HepG2 (cell line): ENCODE data around the gene WSCD2. TPM values are rescaled to one million over a fixed set of nuclear protein-coding genes. Genes with fewer than 3 reads are reported as not detected.

Experiments
- ATAC-seq: fragments of 200-7000 bp; cut with Tn5 transposase; 3 replicates; pipeline ENCODE4 v1.9.1; 2020; ENCODE audit warnings: mild to moderate bottlenecking, moderate library complexity
- BruUV-seq: library from RNA; stranded (reverse); fragments of 400-500 nt; replicated peaks from 2 replicates; lab custom pipeline; 2021; lab: Mats Ljungman, UMichigan
- CTCF ChIA-PET: fragments of 300-600 bp; formaldehyde crosslinking; extraction: SDS; loops from one replicate; lab custom pipeline; 2021; ENCODE audit warnings: low total read pairs, inconsistent platforms, low intra/inter-chr PET ratio; lab: Yijun Ruan, JAX
- POLR2A ChIA-PET: fragments of 350-600 bp; sonication (Branson Sonifier 250); formaldehyde crosslinking; loops from one replicate; lab custom pipeline; 2020; ENCODE audit warnings: antibody characterized with exemption, inconsistent platforms; lab: Yijun Ruan, JAX
- DNase-seq: peaks from one replicate; pipeline ENCODE4 v3.0.0-alpha.2; 2015; ENCODE audit warnings: low spot score
- FAIRE-seq: peaks from 3 replicates; lab custom pipeline; 2011; peaks lifted over from hg19 to GRCh38; lab: Jason Lieb, UNC
- H2AFZ ChIP-seq: one replicate; pipeline ENCODE4 v1.6.1; 2011; ENCODE audit warnings: low read length, inconsistent platforms
- H3K27ac ChIP-seq: fragments of 300-600 bp; 3 replicates; pipeline ENCODE4 v1.8.0; 2011; ENCODE audit warnings: mixed run types, mild to moderate bottlenecking, mixed read lengths, low read length, inconsistent platforms; ENCODE audit not compliant: insufficient read depth; ENCODE audit errors: extremely low read length
- H3K27me3 ChIP-seq, 2 experiments: fragments of 200-600 bp in 1 of 2; 2 replicates in 1 of 2; 3 replicates in 1 of 2; pipeline versions ENCODE4 v1.6.0 to v1.8.0; 2011; ENCODE audit warnings: low read length in 2 of 2, mild to moderate bottlenecking in 2 of 2, moderate library complexity in 2 of 2, inconsistent platforms in 1 of 2; ENCODE audit not compliant: insufficient read depth in 2 of 2, control insufficient read depth in 1 of 2
- H3K36me3 ChIP-seq, 2 experiments: fragments of 200-600 bp in 1 of 2; replicated peaks in 1 of 2; 2 replicates in 1 of 2; 3 replicates in 1 of 2; pipeline versions ENCODE4 v1.5.1 to v1.8.0; 2011; ENCODE audit warnings: low read length in 2 of 2, inconsistent platforms in 1 of 2; ENCODE audit not compliant: insufficient read depth in 2 of 2, control insufficient read depth in 1 of 2
- H3K4me1 ChIP-seq: 2 replicates; pipeline ENCODE4 v1.5.1; 2012; ENCODE audit warnings: low read length, inconsistent platforms; ENCODE audit not compliant: insufficient read depth
- H3K4me2 ChIP-seq: 2 replicates; pipeline ENCODE4 v1.6.0; 2011; ENCODE audit warnings: low read depth, low read length, inconsistent platforms
- H3K4me3 ChIP-seq, 3 experiments: fragments of 200-600 bp in 1 of 3; sonication (generic), shearing (Covaris generic) in 1 of 3; replicated peaks in 1 of 3; 2 replicates each; pipeline ENCODE4 v1.5.1; 2011 to 2016; ENCODE audit warnings: low read length in 3 of 3, inconsistent platforms in 2 of 3, low read depth in 2 of 3, mild to moderate bottlenecking in 2 of 3, control low read depth in 1 of 3, mixed read lengths in 1 of 3; ENCODE audit not compliant: insufficient read depth in 1 of 3
- H3K79me2 ChIP-seq: one replicate; pipeline ENCODE4 v1.6.1; 2011; ENCODE audit warnings: low read length, inconsistent platforms; ENCODE audit not compliant: insufficient read depth
- H3K9ac ChIP-seq: 2 replicates; pipeline ENCODE4 v1.6.0; 2011; ENCODE audit warnings: mild to moderate bottlenecking, low read depth, low read length, inconsistent platforms; ENCODE audit not compliant: insufficient read depth
- H3K9me3 ChIP-seq: 2 replicates; pipeline ENCODE4 v1.5.1; 2012; ENCODE audit warnings: mild to moderate bottlenecking, low read length
- H4K20me1 ChIP-seq: 2 replicates; pipeline ENCODE4 v1.6.0; 2011; ENCODE audit warnings: inconsistent platforms, mild to moderate bottlenecking, low read length, moderate library complexity; ENCODE audit not compliant: insufficient read depth
- CREB1 ChIP-seq, 2 experiments: fragments of 450-650 bp in 1 of 2; IDR thresholded peaks; 2 replicates each; pipeline ENCODE4 v1.6.1; 2016 to 2017; ENCODE audit warnings: control low read depth in 1 of 2, mild to moderate bottlenecking in 1 of 2, missing compliant biosample characterization in 1 of 2, missing genetic modification characterization in 1 of 2
- NPAS2 ChIP-seq: sonication (generic); formaldehyde crosslinking; IDR thresholded peaks from 2 replicates; pipeline ENCODE4 v1.8.0; 2022; ENCODE audit warnings: mild to moderate bottlenecking, missing genetic modification reagents, borderline replicate concordance
- RBFOX2 ChIP-seq: fragments of 200-400 bp; formaldehyde crosslinking; IDR thresholded peaks from 2 replicates; pipeline ENCODE4 v1.6.1; 2017; ENCODE audit warnings: low read depth, mild to moderate bottlenecking, low read length
- SP5 ChIP-seq: IDR thresholded peaks from 2 replicates; pipeline ENCODE4 v1.6.1; 2016; ENCODE audit warnings: low read depth, borderline replicate concordance
- ZFP36L2 ChIP-seq: sonication (generic); formaldehyde crosslinking; IDR thresholded peaks from 2 replicates; pipeline ENCODE4 v1.4.0; 2020; ENCODE audit warnings: missing genetic modification reagents
- ZHX2 ChIP-seq, 2 experiments: sonication (generic) in 1 of 2; formaldehyde crosslinking in 1 of 2; IDR thresholded peaks; 2 replicates each; pipeline versions ENCODE4 v1.6.1 to v1.9.0; 2014 to 2022; ENCODE audit warnings: antibody characterized with exemption in 1 of 2, borderline replicate concordance in 1 of 2, inconsistent platforms in 1 of 2, low read depth in 1 of 2, missing genetic modification reagents in 1 of 2
- ZNF501 ChIP-seq: sonication (generic); formaldehyde crosslinking; IDR thresholded peaks from 2 replicates; pipeline ENCODE4 v1.5.1; 2020; ENCODE audit warnings: mild to moderate bottlenecking, moderate library complexity, missing genetic modification reagents
- WGBS: methylation state at CpG from one replicate; pipeline ENCODE4 v1.1.6; 2017; ENCODE audit warnings: low lambda C conversion rate; 5-methylcytosine and 5-hydroxymethylcytosine counted together
- in situ Hi-C: cut with HindIII; loops from 2 replicates; pipeline ENCODE4 v1.10.0; 2017; ENCODE audit warnings: low pct_unique_long_range_greater_than_20kb; ENCODE audit not compliant: extremely low pct_ligation_motif_present
- intact Hi-C: fragments of 100-400 bp; cut with micrococcal nuclease; formaldehyde crosslinking; loops from one replicate; pipeline ENCODE4 v1.10.0; 2022; ENCODE audit not compliant: unreplicated experiment
- polyA plus RNA-seq, 8 experiments: library from polyadenylated mRNA; depleted of rRNA in 3 of 8; stranded (reverse) in 7 of 8; unstranded in 1 of 8; fragments of >200 nt; fragmentation: Illumina TruSeq in 4 of 8; extraction: Trizol in 4 of 8; gene quantifications; 2 replicates each; pipeline versions ENCODE4 v1.2.1 to v1.2.3, GENCODE V29; 2011 to 2016; ENCODE audit warnings: low read depth in 4 of 8, missing spikeins in 1 of 8, mixed read lengths in 1 of 8; ENCODE audit not compliant: insufficient read depth in 1 of 8
- total RNA-seq, 5 experiments: library from RNA; depleted of rRNA; stranded (reverse); fragments of >200 nt; fragmentation: Illumina TruSeq; extraction: Trizol; gene quantifications; 2 replicates each; pipeline ENCODE4 v1.2.3, GENCODE V29; 2016; ENCODE audit warnings: low read depth in 1 of 5
- TF ChIP-seq, protein P1 (sequence below): sonication (generic); formaldehyde crosslinking; IDR thresholded peaks from 2 replicates; pipeline ENCODE4 v1.4.0; 2020; ENCODE audit warnings: missing genetic modification reagents

WSCD2 gene
- total and polyA plus RNA-seq, 2 of the 13 experiments (the other 11 are each of a cell fraction or from before 2014, with no cell fraction given) = not detected

DNA sequence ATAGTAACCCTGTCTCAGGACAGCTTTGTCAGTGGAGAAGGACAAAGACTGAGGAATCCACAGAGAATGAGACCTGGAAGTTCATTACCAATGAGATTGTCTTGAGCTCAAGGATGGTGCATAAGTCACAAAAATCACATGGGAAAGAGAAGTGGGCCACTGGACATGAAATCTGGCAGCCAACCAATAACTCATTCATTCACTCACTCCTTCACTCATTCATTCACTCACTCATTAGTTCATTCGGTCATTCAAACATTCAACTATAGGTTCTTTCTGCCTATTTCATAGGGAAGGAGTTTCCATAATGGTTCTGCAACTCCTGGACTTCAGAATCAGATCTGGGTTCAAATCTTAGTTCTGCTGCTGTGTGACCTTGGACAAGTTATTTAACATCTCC is 18.2 kb upstream of the WSCD2 start:
- H3K36me3 ChIP-seq = no peaks in the 10 kb centered on the region
- TF ChIP-seq NPAS2 (CRISPR knock-in tag) (no peak), RBFOX2 (no peak), ZNF501 (no peak), ZFP36L2 (CRISPR knock-in tag) (no peak), CREB1 (IDR thresholded peaks at IDR 0.05) (no peak), CREB1 (CRISPR knock-in tag; IDR thresholded peaks at IDR 0.05) (no peak), SP5 (CRISPR knock-in tag) (no peak), ZHX2 (IDR thresholded peaks at IDR 0.05; ENCODE audit: low read depth) (no peak), ZHX2 (CRISPR knock-in tag; IDR thresholded peaks at IDR 0.05; ENCODE audit: borderline replicate concordance) (no peak)
- TF ChIP-seq, protein P1, sequence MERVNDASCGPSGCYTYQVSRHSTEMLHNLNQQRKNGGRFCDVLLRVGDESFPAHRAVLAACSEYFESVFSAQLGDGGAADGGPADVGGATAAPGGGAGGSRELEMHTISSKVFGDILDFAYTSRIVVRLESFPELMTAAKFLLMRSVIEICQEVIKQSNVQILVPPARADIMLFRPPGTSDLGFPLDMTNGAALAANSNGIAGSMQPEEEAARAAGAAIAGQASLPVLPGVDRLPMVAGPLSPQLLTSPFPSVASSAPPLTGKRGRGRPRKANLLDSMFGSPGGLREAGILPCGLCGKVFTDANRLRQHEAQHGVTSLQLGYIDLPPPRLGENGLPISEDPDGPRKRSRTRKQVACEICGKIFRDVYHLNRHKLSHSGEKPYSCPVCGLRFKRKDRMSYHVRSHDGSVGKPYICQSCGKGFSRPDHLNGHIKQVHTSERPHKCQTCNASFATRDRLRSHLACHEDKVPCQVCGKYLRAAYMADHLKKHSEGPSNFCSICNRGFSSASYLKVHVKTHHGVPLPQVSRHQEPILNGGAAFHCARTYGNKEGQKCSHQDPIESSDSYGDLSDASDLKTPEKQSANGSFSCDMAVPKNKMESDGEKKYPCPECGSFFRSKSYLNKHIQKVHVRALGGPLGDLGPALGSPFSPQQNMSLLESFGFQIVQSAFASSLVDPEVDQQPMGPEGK = no peak
- TF ChIP-seq, all 625 proteins: peak for 0
- ATAC-seq (no peak), FAIRE-seq (no peak), DNase-seq (no peak)
- Histone ChIP-seq H3K9ac (no peak overlapping the region), H3K79me2 (no peaks in the 10 kb centered on the region), H3K4me2 (no peak overlapping the region), H4K20me1 (no peaks in the 10 kb centered on the region), H3K9me3 (no peaks in the 10 kb centered on the region), H2AFZ (no peak overlapping the region), H3K4me3 (no peak overlapping the region), H3K27ac (no peak overlapping the region), H3K27me3 (peaks cover 2 to 3% of the 10 kb centered on the region in 2 experiments; a peak in 2 of 5 replicates), H3K4me1 (no peaks in the 10 kb centered on the region)
- no TSS peak for BruUV-seq
- intact Hi-C loops (no loop called here), in situ Hi-C loops (no loop called here)
- ChIA-PET CTCF (no interaction called here), POLR2A (no interaction called here)
- WGBS = 0% methylated on average over 1 of the region's 1 CpG
